A549 (cell line): Measurements from ENCODE around the gene PRR35.

Experiments used
- CEBPB ChIP-seq, 2 experiments: fragments of >200 bp in 1 of 2; sonication (Bioruptor Twin) in 1 of 2; formaldehyde crosslinking in 1 of 2; IDR thresholded peaks; 2 replicates each; pipeline ENCODE4 v1.6.1; 2012 to 2016
- CHD2 ChIP-seq: fragments of 150-350 bp; IDR thresholded peaks from 2 replicates; pipeline ENCODE4 v1.6.1; 2014; ENCODE audit warnings: low read length; ENCODE audit not compliant: partially characterized antibody
- NPAS2 ChIP-seq: fragments of 250-450 bp; sonication (Bioruptor Pico); IDR thresholded peaks from 2 replicates; pipeline ENCODE4 v1.8.0; 2022; ENCODE audit warnings: mild to moderate bottlenecking, moderate library complexity, borderline replicate concordance
- TF ChIP-seq, protein P1 (sequence below): IDR thresholded peaks from 2 replicates; pipeline ENCODE4 v1.6.1; 2012

GRCh38 chr16:519841-520687, 40.1 kb upstream of the PRR35 start:
- TF ChIP-seq, protein P1, sequence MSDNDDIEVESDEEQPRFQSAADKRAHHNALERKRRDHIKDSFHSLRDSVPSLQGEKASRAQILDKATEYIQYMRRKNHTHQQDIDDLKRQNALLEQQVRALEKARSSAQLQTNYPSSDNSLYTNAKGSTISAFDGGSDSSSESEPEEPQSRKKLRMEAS = no peak
- TF ChIP-seq CEBPB (IDR thresholded peaks at IDR 0.05) (no peak), NPAS2 (CRISPR knock-in tag) (no peak), CHD2 (no peak)
